ENCODE results near the gene ILDR2. TPM values are rescaled to one million over a fixed set of nuclear protein-coding genes. Genes with fewer than 3 reads are reported as not detected.

Gene ILDR2
- polyA plus RNA-seq, 1 of the 3 experiments (the other 2 are of a cell fraction) = 0.05 TPM

DNA sequence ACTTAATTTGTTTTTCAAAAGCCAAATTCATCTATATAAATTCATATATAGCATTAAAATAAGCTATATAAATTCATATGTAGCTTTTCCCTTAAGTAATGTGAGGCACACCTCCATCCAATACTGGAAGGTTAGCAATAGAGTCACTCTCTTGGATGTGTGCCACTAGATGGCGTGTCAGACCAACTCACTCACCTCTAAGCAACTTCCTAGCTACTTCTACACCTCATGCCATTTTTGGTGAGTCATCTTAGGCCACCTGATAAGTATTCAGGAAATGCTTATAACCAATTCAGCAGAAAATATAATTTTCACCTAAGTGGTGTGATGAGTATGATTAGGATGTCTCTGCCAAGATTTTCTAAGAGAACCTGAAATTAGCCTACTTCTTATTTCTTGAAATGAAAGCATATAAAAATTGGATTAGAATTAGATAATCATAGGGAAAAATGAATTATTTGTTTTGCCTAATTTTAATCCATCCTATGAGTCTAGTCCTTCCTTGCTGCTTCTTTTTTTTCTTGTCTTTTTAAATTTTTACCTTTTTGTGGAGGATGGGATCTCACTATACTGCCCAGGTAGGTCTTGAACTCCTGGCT, 64.8 kb downstream of the ILDR2 start:
- Histone ChIP-seq H3K27ac (ENCODE audit: low read depth in 2 of 2, low read length in 1 of 2) (no peak overlapping the region), H3F3A (replicated peaks; ENCODE audit: insufficient read depth) (no peaks in the 10 kb centered on the region), H3K36me3 (replicated peaks in 1 of 2; ENCODE audit: control insufficient read depth in 1 of 2, insufficient read depth in 2 of 2, low read length in 1 of 2) (no peaks in the 10 kb centered on the region), H3K9ac (no peak overlapping the region), H3K27me3 (ENCODE audit: insufficient read depth) (no peaks in the 10 kb centered on the region), H2AFZ (ENCODE audit: low read depth) (no peak overlapping the region), H3K4me2 (no peak overlapping the region), H3K79me2 (ENCODE audit: insufficient read depth) (no peaks in the 10 kb centered on the region), H3K4me1 (ENCODE audit: control insufficient read depth in 1 of 2, insufficient read depth in 2 of 2, low read depth in 1 of 2, low read length in 1 of 2) (no peaks in the 10 kb centered on the region), H3K4me3 (ENCODE audit: low read depth in 2 of 2, low read length in 1 of 2) (no peak overlapping the region; a peak in 1 of 4 replicates), H3K9me3 (no peaks in the 10 kb centered on the region), H3K9me2 (no peaks in the 10 kb centered on the region), H4K20me1 (ENCODE audit: insufficient read depth) (no peaks in the 10 kb centered on the region)
- ChIA-PET CTCF (interaction anchor here (0.5 to 22.1 kb wide), 87 partner anchors 9 to 770 kb away, joined by 3 to 769 read pairs (median 4); partner anchors contain the start of genes ILDR2, POGK, STYXL2 and TADA1), POLR2A (interaction anchor here (1.1 kb wide), 1 partner anchor 149 kb away, joined by 5 read pairs; no protein-coding TSS in a partner anchor)
- WGBS (ENCODE audit: low lambda C conversion rate) = 0% methylated on average over 1 of the region's 1 CpG
- DNase-seq = peak; percentile 71
- TF ChIP-seq EP300 (IDR thresholded peaks at IDR 0.05; ENCODE audit: borderline replicate concordance in 1 of 2, low read depth in 1 of 2, low read length in 1 of 2) (no peak), RXRA (IDR thresholded peaks at IDR 0.05; ENCODE audit: borderline replicate concordance, low read depth) (no peak), JUND (IDR thresholded peaks at IDR 0.05) (peak; percentile 23; the same call in 1 of the 2 replicates), GABPA (IDR thresholded peaks at IDR 0.05; ENCODE audit: low read depth) (no peak), RFX5 (IDR thresholded peaks at IDR 0.05; ENCODE audit: low read length) (no peak), MEF2A (IDR thresholded peaks at IDR 0.05; ENCODE audit: borderline replicate concordance, low read depth) (no peak), FOXM1 (IDR thresholded peaks at IDR 0.05; ENCODE audit: low read depth) (no peak), FOSL2 (IDR thresholded peaks at IDR 0.05; ENCODE audit: borderline replicate concordance, low read depth) (peak; percentile 49; the same call in 1 of the 2 replicates), GATA2 (CRISPR knock-in tag; IDR thresholded peaks at IDR 0.05) (no peak), MXI1 (IDR thresholded peaks at IDR 0.05; ENCODE audit: low read depth, low read length) (no peak), EZH2phosphoT487 (IDR thresholded peaks at IDR 0.05; ENCODE audit: borderline replicate concordance, low read depth) (no peak), TEAD4 (IDR thresholded peaks at IDR 0.05; ENCODE audit: borderline replicate concordance, insufficient read depth) (no peak), RCOR1 (IDR thresholded peaks at IDR 0.05; ENCODE audit: low read length) (no peak), CHD2 (IDR thresholded peaks at IDR 0.05; ENCODE audit: low read length, partially characterized antibody) (no peak), SMC3 (IDR thresholded peaks at IDR 0.05; ENCODE audit: low read depth, low read length) (peak; percentile 80), POLR2AphosphoS5 (IDR thresholded peaks at IDR 0.05; ENCODE audit: low read depth, low read length) (no peak), NRF1 (IDR thresholded peaks at IDR 0.05; ENCODE audit: low read depth, low read length) (no peak), RAD21 (IDR thresholded peaks at IDR 0.05; ENCODE audit: low read length) (peak; percentile 91)
- TF ChIP-seq, protein P1, sequence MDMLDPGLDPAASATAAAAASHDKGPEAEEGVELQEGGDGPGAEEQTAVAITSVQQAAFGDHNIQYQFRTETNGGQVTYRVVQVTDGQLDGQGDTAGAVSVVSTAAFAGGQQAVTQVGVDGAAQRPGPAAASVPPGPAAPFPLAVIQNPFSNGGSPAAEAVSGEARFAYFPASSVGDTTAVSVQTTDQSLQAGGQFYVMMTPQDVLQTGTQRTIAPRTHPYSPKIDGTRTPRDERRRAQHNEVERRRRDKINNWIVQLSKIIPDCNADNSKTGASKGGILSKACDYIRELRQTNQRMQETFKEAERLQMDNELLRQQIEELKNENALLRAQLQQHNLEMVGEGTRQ (IDR thresholded peaks at IDR 0.05; ENCODE audit: borderline replicate concordance, low read depth, low read length) = no peak
- TF ChIP-seq, protein P2, sequence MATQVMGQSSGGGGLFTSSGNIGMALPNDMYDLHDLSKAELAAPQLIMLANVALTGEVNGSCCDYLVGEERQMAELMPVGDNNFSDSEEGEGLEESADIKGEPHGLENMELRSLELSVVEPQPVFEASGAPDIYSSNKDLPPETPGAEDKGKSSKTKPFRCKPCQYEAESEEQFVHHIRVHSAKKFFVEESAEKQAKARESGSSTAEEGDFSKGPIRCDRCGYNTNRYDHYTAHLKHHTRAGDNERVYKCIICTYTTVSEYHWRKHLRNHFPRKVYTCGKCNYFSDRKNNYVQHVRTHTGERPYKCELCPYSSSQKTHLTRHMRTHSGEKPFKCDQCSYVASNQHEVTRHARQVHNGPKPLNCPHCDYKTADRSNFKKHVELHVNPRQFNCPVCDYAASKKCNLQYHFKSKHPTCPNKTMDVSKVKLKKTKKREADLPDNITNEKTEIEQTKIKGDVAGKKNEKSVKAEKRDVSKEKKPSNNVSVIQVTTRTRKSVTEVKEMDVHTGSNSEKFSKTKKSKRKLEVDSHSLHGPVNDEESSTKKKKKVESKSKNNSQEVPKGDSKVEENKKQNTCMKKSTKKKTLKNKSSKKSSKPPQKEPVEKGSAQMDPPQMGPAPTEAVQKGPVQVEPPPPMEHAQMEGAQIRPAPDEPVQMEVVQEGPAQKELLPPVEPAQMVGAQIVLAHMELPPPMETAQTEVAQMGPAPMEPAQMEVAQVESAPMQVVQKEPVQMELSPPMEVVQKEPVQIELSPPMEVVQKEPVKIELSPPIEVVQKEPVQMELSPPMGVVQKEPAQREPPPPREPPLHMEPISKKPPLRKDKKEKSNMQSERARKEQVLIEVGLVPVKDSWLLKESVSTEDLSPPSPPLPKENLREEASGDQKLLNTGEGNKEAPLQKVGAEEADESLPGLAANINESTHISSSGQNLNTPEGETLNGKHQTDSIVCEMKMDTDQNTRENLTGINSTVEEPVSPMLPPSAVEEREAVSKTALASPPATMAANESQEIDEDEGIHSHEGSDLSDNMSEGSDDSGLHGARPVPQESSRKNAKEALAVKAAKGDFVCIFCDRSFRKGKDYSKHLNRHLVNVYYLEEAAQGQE (IDR thresholded peaks at IDR 0.05; ENCODE audit: low read depth, low read length) = no peak
- TF ChIP-seq, protein P3, sequence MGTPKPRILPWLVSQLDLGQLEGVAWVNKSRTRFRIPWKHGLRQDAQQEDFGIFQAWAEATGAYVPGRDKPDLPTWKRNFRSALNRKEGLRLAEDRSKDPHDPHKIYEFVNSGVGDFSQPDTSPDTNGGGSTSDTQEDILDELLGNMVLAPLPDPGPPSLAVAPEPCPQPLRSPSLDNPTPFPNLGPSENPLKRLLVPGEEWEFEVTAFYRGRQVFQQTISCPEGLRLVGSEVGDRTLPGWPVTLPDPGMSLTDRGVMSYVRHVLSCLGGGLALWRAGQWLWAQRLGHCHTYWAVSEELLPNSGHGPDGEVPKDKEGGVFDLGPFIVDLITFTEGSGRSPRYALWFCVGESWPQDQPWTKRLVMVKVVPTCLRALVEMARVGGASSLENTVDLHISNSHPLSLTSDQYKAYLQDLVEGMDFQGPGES (IDR thresholded peaks at IDR 0.05; ENCODE audit: low read depth, low read length) = no peak
- TF ChIP-seq, protein P4, sequence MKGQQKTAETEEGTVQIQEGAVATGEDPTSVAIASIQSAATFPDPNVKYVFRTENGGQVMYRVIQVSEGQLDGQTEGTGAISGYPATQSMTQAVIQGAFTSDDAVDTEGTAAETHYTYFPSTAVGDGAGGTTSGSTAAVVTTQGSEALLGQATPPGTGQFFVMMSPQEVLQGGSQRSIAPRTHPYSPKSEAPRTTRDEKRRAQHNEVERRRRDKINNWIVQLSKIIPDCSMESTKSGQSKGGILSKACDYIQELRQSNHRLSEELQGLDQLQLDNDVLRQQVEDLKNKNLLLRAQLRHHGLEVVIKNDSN (IDR thresholded peaks at IDR 0.05; ENCODE audit: borderline replicate concordance, low read depth) = no peak
- TF ChIP-seq, protein P5, sequence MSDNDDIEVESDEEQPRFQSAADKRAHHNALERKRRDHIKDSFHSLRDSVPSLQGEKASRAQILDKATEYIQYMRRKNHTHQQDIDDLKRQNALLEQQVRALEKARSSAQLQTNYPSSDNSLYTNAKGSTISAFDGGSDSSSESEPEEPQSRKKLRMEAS (IDR thresholded peaks at IDR 0.05; ENCODE audit: low read depth) = no peak
- TF ChIP-seq, protein P6, sequence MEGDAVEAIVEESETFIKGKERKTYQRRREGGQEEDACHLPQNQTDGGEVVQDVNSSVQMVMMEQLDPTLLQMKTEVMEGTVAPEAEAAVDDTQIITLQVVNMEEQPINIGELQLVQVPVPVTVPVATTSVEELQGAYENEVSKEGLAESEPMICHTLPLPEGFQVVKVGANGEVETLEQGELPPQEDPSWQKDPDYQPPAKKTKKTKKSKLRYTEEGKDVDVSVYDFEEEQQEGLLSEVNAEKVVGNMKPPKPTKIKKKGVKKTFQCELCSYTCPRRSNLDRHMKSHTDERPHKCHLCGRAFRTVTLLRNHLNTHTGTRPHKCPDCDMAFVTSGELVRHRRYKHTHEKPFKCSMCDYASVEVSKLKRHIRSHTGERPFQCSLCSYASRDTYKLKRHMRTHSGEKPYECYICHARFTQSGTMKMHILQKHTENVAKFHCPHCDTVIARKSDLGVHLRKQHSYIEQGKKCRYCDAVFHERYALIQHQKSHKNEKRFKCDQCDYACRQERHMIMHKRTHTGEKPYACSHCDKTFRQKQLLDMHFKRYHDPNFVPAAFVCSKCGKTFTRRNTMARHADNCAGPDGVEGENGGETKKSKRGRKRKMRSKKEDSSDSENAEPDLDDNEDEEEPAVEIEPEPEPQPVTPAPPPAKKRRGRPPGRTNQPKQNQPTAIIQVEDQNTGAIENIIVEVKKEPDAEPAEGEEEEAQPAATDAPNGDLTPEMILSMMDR (IDR thresholded peaks at IDR 0.05) = peak; percentile 79
